Limb (tissue), 2 donors: Measurements from ENCODE around the gene PAXIP1.
"Not testable (repeated sequence)": the region's sequence is repeated elsewhere in the genome, so short reads cannot be mapped to it uniquely, and the experiment has no call there.

Experiments
- DNase-seq, 2 donors: peaks; one replicate each; pipeline ENCODE4 v3.0.0-alpha.2; 2016; ENCODE audit errors: extremely low spot score in 2 of 2

Gene PAXIP1

DNA sequence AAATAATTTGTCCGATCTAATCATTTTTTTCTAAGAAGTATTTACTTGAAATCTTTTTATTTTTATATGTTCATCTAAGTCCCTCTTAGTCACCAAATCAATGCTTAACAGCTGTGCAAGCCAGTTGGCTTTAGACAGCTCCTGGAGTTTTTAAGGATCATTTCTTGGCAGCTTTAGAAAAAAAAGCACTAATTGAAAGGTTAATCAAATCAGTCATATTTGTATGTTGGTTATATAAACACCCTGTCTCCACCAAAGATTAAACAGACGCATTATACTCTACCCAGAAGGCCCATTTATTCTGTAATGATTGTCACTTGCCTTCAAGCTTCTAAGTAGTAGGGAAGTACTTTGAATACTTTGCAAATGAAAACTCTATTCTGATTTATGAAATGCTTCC, 60.2 kb downstream of the PAXIP1 start:
- no peak for DNase-seq

DNA sequence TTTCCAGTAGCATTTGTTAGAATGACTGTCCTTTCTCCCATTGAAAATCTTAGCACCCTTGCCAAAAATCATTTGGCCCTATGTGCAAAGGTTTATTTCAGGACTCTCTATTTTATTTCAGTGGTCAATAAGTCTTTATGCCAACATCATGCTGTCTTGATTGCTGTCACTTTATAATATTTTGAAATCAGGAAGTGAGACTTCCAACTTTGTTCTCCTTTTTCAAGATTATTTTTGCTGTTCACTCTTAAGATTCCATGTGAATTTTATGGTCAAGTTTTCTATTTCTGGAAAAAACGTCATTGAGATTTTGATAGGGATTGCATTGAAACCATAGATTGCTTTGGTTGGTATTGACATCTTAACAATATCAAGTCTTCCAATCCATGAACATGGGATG, 65.1 kb downstream of the PAXIP1 start:
- no peak for DNase-seq

DNA sequence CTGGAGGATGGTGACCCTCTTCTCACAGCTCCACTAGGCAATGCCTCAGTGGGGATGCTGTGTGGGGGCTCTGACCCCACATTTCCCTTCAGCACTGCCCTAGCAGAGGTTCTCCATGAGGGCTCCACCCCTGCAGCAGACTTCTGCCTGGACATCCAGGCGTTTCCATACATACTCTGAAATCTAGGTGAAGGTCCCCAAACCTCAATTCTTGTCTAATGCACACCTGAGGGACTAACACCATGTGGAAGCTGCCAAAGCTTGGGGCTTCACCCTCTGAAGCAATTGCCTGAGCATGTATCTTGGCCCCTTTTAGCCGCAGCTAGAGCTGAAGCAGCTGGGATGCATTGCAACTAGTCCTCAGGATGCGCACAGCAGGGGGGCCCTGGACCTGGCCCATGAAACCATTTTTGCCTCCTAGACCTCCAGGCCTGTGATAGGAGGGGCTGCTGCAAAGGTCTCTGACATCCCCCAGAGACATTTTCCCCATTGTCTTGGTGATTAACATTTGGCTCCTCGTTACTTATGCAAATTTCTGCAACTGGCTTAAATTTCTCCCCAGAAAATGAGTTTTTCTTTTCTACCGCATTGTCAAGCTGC, 68.5 kb downstream of the PAXIP1 start:
- not testable (repeated sequence) for DNase-seq

DNA sequence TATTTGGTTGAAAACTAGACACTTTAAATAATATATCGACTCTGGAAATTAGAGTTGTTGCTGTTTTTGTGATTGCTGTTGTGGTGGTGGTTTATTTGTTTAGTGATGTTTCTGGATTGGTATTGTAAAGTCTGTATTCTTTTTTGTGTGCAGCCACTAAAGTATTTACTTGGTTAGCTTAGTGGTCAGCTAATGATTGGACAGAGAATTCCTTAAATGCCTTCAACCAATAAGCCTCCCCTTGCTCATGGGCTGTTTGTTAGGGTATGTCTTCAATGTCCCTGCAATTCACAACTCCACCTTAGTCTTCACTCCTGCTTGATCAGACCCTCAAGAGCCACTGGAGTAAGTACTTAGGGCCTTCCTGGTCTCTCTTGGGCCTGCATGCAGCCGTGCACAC, 71.0 kb downstream of the PAXIP1 start:
- no peak for DNase-seq

DNA sequence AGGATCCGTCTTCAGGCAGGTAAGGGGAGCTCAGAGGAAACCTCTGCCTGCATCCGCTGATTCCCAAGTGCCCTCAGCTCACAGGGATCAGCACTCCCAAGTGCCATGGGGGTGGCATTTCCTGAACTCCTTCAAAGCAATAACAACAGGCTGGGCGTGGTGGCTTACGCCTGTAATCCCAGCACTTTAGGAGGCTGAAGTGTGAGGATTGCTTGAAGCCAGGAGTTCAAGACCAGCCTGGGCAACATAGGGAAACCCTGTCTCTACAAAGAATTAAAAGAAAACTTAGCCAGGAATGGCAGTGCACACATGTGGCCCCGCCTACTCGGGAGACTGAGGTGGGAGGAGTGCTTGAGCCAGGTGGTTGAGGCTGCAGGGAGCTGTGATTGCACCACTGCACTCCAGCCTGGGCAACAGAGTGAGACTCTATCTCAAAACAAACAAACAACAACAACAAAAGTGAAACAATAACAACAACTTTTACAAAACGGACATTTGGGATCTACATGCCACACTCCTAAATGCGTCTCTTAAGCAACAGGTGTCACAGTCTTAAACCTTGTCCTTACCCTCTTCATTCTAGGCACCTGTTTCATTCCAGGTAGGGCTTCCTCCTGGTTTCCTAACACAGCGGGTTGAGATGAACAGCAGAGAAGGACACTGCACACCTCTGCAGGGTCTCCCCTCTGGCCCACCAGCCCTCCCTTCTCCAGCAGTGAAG, 73.8 kb downstream of the PAXIP1 start:
- DNase-seq = no peak

DNA sequence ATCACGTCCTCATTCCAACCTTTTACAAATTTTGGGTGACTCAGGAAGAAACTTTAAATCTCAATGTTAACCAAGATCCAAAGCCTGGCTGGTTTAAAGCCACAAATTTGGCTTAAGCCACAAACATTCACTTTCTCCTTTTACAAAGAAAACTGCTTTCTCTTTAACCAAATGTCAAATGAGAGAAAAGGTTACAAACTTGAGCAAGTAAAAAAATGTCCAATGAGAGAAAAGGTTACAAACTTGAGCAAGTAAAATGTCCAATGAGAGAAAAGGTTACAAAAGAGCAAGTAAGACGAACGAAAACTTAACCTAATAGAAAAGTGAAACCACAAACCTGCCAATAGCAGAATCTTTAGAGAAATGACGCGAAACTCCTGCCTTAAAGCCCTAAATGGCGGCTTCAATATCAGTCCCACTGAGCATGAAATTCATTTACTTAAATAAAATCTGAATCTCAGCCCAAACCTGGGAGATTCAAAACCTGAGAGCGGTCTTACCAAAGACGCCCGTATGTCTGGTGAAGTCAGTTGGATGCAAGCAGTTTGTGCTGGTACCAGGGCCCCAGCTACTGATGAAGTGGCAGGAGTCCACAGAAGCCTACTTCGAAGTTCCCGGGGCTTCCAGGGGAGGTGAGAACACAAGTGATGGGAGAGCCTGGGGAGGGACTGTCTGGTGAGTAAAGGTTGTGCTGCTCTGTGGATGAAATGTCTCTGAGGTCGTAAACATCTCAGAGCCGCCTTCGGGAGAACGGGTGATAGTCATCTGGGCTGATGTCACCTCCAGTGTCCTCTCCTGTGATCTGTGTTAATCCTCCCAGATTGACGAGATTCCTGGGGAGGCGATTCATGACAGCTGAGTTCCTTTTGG, 74.6 kb downstream of the PAXIP1 start:
- peak in 1 of 2 donors; percentile 89 for DNase-seq

DNA sequence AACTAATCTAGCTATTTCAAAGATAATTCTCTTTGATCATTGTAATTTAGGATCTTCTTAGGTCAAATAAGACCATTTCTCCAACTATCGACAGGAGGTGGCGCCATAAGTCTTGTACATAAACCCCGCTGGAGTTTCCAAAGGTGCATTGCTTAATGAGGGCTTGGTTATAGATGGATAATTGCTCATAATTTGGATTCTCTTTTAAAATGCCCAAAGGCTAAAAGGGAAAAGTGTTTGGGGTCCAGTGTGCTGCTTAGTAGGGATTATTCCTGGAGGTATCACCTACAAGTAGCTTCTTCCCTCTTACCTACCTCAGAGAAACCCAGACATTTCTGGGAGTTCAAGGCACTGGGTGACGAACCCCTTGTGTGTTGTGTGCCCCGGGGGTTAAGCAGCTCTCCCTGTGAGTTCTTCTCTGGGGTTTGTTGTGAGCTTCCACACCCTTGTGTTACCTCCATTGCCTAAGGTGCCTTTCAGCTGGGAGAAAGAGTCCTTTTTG, 75.2 kb downstream of the PAXIP1 start:
- DNase-seq = peak; percentile 75 to 80

DNA sequence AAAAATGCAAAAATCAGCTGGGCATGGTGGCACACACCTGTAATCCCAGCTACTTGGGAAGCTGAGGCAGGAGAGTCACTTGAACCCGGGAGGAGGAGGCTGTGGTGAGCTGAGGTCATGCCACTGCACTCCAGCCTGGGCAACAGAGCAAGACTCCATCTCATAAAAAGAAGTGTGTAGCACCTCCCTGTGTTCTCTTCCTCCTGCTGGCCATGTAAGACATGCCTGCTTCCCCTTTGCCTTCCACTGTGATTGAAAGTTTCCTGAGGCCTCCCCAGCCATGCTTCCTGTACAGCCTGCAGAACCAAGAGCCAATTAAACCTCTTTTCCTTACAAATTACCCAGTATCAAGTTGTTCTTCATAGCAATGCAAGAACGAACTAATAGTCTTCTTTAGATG, 80.5 kb downstream of the PAXIP1 start:
- not testable (repeated sequence) for DNase-seq

DNA sequence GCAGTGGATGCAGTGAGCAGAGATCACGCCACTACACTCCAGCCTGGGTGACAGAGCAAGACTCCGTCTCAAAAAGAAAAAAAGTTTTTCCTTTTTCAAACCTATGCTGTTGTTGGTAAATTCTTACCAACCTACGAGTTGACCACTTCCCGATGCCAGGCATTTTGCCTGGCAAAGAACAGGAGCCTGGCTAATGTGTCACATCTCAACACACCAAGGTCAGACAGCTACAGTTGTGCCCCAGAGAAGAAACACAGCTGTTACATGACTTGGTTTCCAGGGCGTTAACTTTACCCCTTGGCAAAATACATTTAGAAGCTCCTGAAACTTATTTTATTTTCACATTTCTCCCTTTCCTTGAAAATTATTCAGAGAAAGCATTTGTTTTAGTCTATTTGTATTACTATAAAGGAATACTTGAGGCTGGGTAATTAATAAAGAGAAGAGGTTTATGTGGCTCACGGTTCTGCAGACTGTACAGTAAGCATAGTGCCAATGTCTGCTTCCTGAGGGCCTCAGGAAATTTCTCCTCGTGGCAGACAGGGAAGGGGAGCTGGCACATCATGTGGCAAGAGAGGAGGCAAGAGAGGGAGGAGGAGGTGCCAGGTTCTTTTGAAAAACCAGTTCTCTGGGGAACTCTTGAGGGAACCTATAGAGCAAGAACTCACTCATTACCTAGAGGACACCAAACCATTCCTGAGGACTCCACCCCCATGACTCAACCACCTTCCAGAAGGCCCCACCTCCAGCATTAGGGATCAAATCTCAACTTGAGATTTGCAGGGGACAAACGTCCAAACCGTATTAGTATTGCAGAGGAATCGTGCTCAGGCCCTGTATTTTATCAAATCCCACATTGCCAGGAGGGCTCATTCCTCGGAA, 83.3 kb downstream of the PAXIP1 start:
- DNase-seq = no peak

DNA sequence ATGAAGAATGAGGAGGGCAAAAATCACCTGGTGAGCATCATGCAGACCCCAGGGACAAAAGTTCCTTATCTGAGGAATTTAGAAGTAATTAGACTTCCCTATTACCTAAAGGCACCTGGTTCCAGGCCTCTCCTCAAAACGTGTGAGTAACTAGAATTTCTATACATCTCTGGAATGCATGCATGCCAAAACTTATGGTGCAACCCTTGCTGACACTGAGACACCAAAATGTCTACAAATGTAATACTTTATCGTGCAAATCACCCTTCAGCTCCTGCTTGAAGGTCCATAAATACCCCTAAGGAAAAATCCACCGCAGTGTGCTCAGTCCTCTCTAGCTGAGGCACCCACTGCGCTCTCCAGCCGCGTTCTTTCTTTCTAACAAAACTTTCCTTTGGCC, 84.2 kb downstream of the PAXIP1 start:
- DNase-seq = no peak

DNA sequence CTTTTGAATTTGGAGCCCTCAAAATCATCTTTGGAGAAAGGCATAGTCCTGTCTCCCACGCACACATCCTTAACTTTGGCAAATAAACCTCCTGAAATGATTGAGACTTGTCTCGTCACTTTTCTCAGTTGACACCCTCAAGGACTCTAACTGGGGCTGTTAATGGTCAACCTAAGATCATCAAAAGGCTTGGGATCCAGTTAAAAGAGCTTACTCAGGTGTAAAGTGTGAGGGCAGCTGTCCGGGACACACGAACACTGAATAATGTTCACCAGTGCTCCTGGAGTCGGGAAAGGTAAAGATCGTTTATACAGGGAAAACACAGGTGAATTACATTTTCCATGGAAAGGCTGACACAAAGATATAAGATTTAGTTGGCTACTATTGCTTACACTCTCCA, 84.7 kb downstream of the PAXIP1 start:
- DNase-seq = no peak

DNA sequence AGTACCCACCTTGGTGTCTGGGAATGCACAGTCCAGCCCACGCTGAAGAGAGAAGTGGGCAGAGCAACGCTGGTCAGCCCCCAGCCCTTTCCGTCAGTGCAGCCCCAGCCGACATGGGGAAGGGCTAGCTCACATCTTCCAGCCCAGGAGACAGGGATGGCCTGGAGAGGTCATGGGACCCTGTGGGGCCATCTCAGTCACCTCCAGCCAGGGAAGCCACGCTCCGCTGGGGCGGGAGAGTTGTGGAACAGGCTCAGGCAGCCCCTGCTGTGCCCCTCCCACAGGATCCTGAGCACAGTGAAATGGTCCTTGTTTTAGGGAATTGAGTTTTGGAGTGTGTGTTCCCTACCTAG, 85.1 kb downstream of the PAXIP1 start:
- DNase-seq = no peak

DNA sequence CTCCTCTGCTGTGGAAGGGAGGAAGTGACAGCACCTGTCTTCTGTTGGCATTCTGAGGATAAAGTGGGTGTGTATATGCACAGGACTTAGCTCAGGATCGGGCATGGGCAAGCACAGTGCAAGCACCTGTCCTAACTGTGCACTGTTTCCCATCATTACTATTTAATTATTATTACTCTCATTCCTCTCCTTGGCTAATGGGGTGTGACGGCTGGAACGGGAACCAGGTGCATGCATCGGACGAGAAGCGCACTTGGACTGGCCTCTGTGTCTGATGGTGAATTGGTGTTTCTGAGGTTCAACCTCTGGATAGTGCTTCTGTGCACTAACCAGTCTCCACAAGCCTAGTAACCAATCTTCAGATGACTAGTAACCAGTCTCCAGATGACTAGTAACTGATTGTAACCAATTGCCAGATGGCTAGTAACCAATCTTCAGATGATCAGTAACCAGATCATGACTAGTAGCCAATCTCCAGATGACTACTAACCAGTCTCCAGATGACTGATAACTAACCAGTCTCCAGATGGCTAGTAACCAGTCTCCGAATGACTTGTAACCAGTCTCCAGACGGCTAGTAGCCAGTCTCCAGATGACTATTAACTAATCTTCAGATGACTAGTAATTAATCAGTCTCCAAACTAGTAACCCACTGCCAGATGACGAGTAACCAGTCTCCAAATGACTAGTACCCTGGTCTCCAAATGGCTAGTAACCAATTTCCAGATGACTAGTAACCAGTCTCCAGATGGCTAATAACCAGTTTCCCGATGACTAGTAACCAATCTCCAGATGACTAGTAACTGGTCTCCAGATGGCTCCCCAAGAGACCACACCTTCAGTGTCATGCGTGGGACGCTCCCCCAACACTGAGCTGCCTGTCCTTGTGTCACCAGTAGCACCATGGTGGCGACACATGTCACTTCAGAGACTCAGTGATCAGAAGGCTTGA, 85.8 kb downstream of the PAXIP1 start:
- no peak for DNase-seq

DNA sequence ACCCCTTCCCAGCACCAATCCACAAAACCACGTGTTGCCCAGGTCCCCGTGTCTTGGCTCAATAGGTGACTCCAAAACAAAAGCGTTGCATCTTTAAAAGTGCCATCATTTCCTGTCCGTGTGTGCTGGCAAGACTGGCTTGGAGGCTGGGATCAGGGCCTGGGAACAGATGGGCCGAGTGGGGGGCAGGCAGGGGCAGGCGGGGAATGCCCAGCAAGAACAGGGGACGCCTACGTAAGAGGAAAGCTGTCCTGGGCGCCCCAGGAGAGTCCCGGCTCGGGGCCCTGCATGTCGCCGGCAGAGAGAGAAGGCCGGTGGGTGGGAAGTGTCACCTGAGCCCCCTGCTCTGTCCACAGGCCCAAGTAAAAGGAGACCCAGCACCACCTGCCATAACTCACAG, 86.5 kb downstream of the PAXIP1 start:
- no peak for DNase-seq

DNA sequence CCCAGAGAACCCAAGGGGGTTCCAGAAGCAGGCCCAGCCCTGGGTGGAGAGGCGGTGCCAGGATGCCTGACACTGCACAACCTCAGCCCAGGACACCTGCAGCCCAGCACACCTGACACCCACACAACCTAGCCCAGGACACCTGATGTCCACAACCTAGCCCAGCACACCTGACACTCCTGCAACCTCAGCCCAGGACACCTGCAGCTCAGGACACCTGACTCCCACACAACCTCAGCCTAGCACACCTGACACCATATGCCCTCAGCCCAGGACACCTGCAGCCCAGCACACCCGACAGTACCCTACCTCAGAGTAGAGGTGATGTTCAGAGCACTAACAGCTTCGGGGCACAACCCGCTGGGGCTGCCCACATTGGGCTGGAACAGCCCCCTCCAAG, 87.3 kb downstream of the PAXIP1 start:
- no peak for DNase-seq

DNA sequence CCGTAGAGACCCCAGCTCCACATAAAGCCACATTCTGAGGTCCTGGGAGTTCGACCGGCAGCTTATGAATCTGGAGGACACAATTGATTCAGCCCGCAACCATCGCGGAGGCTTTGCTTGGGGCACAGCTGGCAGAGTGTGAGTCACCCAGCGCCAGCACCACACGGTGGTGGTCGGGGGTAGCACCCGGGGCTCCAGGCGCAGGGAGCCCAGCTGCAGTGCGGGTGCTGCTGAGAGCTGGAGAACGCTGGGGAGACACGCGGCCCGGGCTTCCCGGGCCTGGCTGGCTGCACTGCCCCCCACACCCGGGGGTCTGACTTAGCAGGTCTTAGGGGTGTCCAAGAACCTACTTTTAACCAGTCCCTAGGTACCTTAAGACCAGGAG, 87.9 kb downstream of the PAXIP1 start:
- DNase-seq = no peak

DNA sequence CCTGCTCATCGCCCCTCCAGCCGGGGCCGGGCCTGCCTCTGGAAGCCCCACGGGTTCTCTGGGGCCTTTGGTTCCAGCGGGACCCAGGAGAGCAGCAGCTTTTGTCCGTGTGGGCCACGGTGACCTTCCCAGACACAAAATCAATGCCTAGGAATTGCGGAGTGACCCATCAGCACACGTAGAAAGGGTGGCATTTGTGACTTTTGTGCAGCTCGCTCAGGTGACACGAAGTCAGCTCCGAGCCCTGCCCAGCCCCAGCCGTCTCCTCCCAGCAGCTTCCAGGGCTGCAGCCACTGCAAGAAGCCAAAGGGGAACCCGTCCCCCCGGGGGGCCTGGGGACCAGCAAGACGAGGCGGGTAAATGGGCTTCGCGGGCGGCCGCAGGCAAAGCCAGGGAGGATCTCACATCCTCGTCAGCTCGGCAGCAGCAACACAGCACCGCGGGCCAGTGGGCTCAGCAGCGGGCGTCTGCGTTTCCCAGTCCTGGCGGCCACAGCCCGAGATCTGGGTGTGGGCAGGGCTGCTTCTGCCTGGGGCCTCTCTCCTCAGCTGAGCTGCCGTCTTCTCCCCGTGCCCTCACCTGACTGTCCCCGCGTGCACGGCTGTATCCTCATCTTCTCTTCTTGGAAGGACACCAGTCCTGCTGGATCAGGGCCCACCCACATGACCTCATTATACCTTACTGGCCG, 88.5 kb downstream of the PAXIP1 start:
- DNase-seq = no peak

DNA sequence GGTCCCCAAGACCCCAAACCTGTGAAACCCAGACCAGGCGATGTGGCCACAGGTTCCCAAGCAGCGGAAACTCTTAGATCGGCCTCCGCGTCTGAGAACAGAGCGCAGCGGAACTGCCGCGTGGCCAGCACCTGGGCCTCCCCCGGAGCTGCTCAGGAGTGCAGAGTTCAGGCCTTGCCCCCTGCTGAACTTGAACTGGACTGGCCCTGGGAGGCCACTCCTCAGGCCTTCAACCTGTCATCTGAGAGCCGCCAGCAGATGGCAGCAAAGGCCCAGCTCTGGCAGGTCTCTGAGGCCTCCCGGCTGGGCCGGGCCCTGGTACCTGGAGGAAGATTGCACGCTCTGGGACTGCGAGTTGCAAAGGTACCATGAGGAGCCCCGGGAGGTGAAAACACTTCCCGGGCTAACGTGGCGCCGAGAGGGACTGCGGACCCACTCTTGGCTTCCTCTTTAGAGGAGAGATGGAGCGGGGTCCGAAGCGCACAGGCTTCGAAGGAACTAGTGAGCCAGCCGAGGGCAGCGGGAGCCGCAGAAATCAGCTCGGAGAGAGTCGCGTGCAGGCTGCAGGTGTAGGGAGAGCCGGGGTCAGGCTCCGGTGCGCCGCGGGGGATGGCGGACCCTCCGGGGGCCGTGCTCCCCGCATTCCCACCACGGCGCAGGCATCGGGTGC, 89.2 kb downstream of the PAXIP1 start:
- DNase-seq = peak; percentile 76 to 91
